Jurkat, Clone E6-1 (cell line): ENCODE results near the gene DOC2B.
"Not testable (repeated sequence)": the region's sequence is repeated elsewhere in the genome, so short reads cannot be mapped to it uniquely, and the experiment has no call there.

Source experiments
- DNase-seq: peaks from one replicate; pipeline ENCODE4 v3.0.0-alpha.2; 2011; ENCODE audit warnings: low read depth, low spot score
- H3K4me3 ChIP-seq: 2 replicates; pipeline ENCODE4 v1.5.1; 2011; ENCODE audit warnings: mild to moderate bottlenecking, low read length, control low read depth, moderate library complexity

The DOC2B gene

DNA sequence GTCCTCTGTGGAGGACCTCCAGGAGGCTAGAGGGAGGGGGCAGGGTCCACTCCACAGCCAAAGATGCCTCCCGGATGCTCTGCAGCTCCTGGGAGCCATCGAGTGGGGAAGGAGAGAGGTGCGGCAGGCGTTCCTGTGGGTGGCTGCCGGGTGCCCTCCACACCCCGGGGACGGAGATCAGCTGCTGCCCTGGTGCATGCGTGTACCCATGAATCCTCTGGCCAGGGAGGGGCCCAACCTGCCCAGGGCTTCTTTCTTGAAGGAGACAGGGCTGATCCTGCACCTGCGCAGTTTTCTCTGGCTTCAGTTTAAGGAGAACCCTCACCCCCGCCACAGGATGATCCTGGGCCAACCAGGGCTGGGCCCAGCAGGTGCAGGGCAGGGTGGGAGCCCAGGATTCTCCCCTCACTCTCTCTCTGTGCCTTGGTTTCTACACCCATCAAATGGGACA is 33.5 kb upstream of the DOC2B start:
- no peak for DNase-seq
- no peak overlapping the region for H3K4me3 ChIP-seq

DNA sequence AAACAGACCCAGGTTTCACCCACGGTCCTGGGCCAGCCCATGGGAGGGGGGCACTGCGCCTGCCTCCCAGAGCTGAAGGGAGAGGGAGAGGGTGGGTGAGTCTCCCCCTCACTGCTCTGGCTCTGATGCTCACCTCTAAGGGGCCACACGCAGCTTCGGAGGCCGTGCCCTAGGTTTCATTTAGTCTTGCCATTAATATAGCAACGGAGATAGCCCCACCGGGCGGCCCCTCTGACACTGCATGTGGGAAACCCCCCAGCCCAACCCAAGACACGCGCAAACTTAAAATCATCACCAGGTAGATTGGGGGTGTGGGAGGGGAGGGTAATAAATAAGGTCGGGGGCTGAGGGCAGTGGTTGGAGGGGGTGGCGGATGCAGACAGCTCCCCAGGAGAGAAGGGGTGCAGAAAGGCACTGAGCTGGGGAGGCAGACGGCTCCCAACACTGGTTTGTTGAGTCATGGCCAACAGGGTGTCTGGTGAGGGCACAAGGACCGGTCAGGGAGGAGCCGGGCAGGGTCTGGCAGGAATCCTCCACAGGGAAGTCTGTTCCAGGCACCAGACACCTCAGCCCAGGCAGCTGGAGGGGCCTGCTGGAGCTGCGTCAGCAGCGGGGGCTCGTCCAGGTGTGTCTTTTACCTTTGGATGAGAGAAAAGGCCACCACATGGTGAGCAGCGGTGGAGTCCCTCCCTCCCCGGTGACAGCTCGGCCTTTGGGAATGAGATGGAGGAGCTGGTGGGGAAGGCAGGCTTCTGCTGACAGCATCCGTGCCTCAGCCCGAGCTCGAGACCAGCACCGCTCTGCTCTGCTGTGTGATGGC is 32.0 kb upstream of the DOC2B start:
- H3K4me3 ChIP-seq: no peak overlapping the region
- no peak for DNase-seq

DNA sequence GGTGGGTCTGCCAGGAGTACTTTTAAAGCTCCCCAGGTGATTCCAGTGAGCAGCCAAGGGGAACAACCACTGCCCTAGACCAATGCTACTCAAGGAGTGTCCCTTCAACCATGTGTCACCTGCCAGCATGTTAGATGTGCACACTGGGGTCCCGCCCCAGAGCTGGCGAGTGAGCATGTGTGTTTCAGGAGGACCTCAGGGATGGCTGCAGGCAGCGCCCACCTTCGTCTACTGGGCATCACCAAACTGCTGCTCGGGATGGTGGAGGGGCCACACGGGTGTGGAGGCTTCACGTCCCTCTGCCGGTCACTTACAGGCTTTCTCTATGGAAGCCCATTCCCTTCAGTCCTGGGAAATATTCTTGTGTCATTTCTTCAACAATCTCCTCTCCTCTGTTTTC is 29.0 kb upstream of the DOC2B start:
- H3K4me3 ChIP-seq: no peak overlapping the region
- no peak for DNase-seq

DNA sequence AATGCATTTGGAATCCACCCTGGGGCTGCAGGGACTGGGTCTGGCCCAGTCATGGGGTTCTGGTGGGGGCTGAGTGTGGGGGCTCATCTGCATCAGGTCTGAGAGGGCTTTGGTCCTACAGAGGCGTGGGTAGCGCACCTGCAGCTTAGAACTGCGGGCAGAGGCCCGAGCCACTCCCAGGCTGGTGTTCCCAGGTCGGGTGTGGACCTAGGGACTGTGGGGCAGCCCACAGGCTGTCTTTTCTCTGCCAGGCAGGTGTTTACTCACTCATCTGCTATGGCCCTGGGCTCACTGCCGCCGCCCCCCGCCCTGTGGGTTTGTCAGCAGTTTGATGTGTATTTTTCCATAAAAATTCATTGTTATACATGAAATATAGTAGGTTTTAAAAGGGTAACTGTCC is 27.0 kb upstream of the DOC2B start:
- H3K4me3 ChIP-seq: no peak overlapping the region
- DNase-seq: no peak

DNA sequence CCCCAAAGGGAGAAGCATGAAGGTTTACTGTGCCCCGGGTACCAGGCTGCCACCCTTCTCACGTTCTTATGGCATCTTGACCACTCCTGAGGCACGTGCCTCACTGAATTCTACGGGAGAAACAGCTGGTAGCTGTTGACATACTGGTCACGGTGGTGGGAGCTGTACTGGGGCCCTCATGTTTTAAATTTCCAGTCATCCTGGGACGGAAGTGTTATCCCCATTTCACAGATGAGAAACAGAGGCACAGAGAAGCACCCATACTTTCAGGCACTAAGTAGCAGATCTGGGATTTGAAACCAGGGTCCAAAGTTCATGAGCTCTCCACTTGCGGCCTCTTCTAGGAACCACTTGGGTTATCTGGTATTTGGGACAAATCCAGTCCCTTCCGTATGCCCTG is 26.3 kb upstream of the DOC2B start:
- no peak overlapping the region for H3K4me3 ChIP-seq
- DNase-seq: no peak

DNA sequence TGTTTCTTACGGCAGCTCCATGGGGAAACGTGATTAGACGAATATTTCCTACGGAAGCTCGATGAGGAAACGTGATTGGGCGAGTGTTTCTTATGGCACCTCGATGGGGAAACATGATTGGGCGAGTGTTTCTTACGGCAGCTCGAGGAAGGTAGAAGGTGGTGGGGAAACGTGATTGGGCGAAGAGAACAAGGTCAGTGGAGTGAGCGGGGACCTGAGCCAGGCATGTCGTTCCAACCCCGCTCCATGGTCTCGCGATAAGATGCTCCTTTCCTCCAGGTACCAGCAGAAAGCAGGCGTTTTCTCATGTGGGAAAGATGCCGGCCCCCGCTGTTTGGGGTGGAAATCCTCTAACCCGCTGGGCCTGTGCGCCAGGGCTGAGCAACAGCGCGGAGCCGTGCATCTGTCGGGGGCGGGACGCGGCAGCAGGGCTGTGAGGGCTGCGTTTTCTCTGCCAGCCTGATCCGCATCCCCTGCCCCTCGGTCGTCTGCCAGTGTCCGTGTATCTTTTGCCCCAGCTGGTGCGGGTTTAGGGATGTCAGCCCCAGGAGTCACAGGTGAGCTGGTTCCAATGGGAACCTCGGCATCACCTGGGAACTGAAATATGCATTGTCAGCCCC is 25.6 kb upstream of the DOC2B start:
- no peak for DNase-seq

DNA sequence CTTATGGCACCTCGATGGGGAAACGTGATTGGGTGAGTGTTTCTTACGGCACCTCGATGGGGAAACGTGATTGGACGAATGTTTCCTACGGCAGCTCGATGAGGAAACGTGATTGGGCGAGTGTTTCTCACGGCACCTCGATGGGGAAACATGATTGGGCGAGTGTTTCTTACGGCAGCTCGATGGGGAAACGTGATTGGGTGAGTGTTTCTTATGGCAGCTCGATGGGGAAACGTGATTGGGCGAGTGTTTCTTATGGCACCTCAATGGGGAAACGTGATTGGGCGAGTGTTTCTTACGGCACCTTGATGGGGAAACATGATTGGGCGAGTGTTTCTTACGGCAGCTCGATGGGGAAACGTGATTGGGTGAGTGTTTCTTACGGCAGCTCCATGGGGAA is 25.0 kb upstream of the DOC2B start:
- DNase-seq: not testable (repeated sequence)

More for the DNA sequence above, 25.6 kb upstream of the DOC2B start:
- no peak overlapping the region for H3K4me3 ChIP-seq

DNA sequence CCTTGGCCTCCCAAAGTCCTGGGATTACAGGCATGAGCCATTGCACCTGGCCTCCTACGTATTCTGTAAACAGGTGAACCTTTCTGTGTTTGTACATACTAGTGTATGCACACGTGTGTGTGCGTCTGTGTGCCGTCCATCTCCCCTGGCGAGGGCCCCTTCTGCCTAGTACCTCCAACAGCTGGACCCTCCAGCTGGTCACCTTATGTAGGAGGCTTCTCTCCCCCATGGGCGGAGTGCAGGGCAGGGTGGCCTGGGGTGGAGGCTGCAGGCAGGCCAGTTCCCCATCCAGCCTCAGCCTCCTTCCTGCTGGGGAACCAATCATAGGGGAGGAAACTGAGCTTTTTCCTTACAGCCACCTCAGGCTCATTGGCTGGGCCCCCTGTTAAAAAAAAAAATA is 24.4 kb upstream of the DOC2B start:
- DNase-seq: no peak

More for the DNA sequence above, 25.0 kb upstream of the DOC2B start:
- not testable (repeated sequence) for H3K4me3 ChIP-seq

DNA sequence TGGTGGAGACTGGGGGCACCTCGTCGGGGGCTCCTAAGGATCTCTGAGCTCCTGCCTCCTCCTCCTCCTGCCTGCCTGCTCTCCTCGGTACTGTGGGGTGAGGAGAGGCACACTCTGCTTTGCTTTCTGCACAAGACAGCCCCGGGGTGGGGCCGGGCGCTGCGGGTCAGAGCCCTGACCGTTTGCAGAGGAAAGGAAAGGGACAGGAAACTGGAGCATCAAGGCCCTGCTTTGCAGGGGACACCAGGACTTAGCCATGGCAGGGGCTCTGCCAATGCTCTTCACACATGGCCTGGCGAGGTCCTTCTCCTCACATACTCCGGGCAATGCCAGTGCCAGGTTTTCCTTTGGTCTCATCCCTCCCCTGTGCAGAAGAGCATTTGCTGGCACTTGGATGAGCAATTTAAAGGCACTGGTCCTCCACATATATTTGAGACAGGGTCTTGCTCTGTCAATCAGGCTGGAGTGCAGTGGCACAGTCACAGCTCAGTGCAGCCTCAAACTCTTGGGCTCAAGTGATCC is 23.8 kb upstream of the DOC2B start:
- DNase-seq: no peak
- no peak overlapping the region for H3K4me3 ChIP-seq

More for the DNA sequence above, 24.4 kb upstream of the DOC2B start:
- no peak overlapping the region for H3K4me3 ChIP-seq

DNA sequence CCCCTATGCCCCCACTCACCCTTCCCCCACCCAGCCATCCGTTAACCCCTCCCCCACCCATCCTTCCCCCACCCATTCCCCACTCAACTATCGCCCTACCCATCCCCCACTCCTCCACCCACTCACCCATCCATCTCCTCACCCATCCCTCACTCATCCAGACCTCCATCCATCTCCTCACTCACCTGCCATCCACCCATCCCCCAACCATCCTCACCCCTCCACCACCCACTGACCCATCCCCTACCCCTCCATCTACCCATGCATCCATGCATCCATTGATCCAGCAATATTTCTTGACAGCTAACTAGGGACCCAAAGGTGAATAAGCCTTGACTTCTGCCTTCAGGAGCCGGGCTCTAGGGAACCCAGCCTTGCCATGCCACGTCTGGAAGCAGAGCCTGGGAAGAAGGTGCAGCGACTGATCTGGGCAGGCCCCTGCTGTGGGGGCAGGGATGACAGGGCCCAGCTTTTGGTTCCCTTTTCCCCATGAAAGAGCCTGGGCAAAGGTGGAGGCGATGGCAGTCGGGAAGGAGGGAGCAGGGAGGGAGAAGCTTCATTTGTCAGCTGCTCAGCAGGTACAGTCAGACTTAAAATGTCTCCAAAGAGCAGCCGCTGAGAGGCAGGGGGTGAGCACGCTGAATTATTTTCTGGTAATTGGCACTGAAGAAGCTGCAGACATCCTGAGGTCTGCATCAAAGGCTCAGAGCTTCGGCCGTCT is 23.1 kb upstream of the DOC2B start:
- DNase-seq: no peak
- H3K4me3 ChIP-seq: no peak overlapping the region

DNA sequence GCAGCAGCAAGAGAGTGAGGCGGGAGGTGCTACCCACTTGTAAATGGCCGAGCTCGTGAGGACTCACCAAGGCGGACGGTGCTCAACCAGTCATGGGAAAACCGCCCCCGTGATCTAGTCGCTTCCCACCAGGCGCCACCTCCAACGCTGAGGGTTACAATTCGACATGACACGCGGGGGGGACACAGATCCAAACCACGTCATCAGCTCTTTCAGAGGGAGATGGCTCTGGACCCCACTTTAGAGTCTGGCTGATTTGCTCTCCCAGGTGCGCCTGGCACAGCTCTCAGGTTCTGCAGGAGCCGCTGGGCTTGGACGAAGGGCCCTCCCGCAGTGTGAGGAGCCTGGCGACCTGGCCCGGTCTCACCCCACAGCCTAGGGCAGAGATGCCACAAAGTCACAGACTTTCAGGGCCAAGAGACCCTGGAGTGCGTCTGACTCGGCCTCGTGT is 21.1 kb upstream of the DOC2B start:
- no peak overlapping the region for H3K4me3 ChIP-seq
- DNase-seq: no peak

DNA sequence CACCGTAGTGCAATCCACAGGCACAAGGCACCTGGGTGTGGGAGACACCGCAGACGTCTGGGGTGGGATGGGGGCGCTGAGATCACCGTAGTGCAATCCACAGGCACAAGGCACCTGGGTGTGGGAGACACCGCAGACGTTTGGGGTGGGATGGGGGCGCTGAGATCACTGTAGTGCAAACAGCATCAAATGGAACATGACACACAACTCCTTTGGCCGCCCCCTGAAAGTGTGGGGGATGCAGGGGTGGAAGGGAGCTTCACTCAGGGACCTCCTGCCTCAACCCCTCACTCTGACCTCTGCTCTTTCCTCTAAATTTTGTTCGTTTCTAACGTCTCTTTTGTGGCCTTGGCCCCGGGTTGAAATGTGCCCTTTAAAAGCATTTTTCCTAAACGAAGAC is 20.3 kb upstream of the DOC2B start:
- DNase-seq, H3K4me3 ChIP-seq: not testable (repeated sequence)

DNA sequence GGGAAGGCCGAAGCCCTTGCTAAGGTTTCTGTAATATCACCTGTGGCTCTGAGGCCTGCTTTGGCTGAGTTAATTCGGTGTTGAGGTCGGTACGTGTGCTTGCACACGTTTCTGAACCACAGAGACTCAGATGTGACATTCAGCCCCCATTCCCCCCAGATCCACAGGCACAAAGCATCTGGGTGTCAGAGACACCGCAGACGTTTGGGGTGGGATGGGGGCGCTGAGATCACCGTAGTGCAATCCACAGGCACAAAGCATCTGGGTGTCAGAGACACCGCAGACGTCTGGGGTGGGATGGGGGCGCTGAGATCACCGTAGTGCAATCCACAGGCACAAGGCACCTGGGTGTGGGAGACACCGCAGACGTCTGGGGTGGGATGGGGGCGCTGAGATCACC is 19.8 kb upstream of the DOC2B start:
- H3K4me3 ChIP-seq: not testable (repeated sequence)
- DNase-seq: peak; percentile 35

DNA sequence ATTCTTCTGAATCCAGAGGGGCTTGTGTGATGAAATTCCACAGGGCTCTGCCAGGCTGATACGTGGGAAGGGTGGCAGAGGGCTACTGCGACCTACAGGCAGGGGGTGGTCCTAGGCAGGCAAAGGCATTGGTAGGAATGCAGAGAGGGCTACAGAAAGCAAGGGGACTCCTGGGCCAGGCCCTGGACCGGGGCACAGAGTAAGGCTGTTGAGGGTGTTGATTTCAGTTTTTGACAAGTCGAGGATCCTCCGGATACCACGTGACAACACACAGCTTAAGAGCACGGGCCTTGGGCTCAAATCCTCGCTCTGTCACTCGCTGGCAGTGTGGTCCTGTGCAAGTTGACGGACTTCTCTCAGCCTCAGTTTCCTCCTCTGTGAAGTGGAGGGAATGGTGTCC is 19.1 kb upstream of the DOC2B start:
- H3K4me3 ChIP-seq: no peak overlapping the region
- no peak for DNase-seq

DNA sequence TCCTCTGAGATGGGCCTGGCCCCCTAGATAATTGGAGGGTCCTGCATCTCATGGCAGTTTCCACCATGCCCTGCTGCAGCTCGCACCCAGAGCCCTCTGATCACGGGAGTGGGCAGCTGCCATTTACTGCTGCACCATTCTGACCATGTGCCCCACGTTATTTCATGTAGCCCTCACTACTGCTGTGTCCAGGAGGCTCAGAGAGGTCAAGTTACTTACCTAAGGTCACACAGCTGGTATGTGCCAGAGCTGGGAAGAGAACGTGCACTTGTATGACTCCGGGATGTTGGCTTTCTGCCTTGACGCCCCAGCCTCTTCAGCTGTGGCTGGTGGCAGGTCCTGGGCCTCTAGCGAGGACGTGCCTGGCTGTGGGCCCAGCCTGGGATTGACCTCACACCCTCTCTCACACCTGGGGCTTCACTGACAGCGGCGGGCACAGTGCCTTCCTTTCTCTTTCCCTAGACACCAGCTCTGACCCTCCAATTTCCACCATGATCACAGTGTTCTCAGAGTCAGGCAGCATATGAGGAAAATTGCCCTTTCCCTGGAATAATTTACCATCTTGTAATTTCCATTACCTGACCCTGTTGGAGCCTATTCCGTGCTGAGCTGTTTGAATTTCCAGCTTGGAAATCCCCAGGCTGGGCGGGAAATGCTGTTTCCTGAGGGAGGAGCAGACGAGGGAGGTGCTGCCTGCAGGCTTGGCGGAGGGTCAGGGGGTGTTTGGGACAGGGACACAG is 18.5 kb upstream of the DOC2B start:
- H3K4me3 ChIP-seq: no peak overlapping the region
- DNase-seq: no peak

DNA sequence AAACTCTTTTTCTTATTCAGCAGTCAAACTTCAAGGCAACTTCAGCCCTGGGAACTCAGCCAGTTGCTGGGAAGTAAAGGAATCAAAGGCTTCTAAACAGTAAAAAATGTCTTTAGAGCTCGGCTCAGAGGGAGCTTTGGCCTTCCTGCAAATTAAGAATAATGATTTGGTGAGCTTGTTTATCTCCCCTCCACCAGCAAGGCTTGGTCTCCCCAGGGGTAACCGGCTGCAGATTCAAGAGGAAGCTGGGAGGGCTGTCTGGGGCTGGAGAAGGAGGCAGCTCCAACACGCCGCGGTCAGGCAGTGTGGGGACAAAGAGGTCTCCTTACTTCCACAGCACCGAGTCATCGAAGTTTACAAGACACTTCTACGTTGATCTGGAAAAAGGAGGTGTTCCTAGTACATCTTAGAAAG is 17.7 kb upstream of the DOC2B start:
- no peak for DNase-seq

DNA sequence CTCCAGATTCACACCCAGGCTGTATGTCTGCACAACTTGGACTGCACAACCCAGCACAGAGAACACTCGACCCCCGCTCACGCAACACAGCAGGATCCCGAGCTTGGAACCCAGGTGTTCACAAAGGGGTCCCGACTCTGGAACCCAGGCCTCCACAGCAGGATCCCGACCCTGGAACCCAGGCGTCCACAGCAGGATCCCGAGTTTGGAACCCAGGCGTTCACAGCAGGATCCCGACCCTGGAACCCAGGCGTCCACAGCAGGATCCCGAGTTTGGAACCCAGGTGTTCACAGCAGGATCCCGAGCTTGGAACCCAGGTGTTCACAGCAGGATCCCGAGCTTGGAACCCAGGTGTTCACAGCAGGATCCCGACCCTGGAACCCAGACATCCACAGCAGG is 16.8 kb upstream of the DOC2B start:
- H3K4me3 ChIP-seq, DNase-seq: not testable (repeated sequence)

More for the DNA sequence above, 17.7 kb upstream of the DOC2B start:
- no peak overlapping the region for H3K4me3 ChIP-seq

DNA sequence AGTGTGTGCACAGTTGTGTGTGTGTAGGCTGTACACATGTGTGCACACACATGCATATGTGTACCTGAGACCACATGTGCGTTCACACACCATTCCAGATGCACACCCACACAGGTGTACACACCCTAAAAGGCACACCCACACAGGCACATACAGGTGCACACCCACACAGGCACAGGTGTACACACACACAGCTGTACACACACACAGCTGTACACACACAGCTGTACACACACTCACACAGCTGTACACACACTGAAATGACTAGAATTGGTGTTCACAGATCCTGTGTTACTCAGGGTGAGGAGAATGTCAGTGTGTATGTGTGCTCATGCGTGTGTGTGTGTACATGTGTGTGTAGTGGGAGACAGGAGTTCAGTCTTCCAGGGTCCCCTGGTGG is 15.9 kb upstream of the DOC2B start:
- no peak for DNase-seq
- no peak overlapping the region for H3K4me3 ChIP-seq
